ENCODE data around the gene USP13.

- TF ChIP-seq CTCF (IDR thresholded peaks at IDR 0.05) = no peak
- TF ChIP-seq SIN3A (IDR thresholded peaks at IDR 0.05; ENCODE audit: borderline replicate concordance, insufficient read depth, low read depth, low read length) = no peak
- TF ChIP-seq REST (IDR thresholded peaks at IDR 0.05; ENCODE audit: insufficient read depth in 1 of 2, low read depth in 2 of 2, low read length in 1 of 2) = no peak
- no peak for TF ChIP-seq TCF7L2 (IDR thresholded peaks at IDR 0.05; ENCODE audit: low read depth, low read length)
Measured at GRCh38 chr3:179666436-179667035, 13.7 kb downstream of the USP13 start.
